Activated CD4-positive, CD25-positive, alpha-beta regulatory T cell treated with anti-CD3 and anti-CD28 coated beads, Interleukin-2, amount 50 U/mL, for 24 hours (primary cell): ENCODE results near the gene ATP5MC2.
"Not testable (repeated sequence)": the region's sequence is repeated elsewhere in the genome, so short reads cannot be mapped to it uniquely, and the experiment has no call there.

ENCODE experiments used
- ATAC-seq, 2 donors: fragments of 150-1000 bp; cut with Tn5 transposase; one replicate each; pipeline ENCODE4 v1.10.0; 2021; ENCODE audit warnings: mild to moderate bottlenecking in 1 of 2, moderate library complexity in 1 of 2

ATP5MC2 gene

GRCh38 chr12:53675701-53676607, at the start of gene ATP5MC2:
ATP5MC2 (minus strand) TSS chr12:53676083; CDS start chr12:53672614, 3,469 bp downstream.
- peak; percentile 92 to 94 for ATAC-seq

GRCh38 chr12:53722450-53723041, 46.7 kb upstream of the ATP5MC2 start:
- no peak for ATAC-seq

DNA sequence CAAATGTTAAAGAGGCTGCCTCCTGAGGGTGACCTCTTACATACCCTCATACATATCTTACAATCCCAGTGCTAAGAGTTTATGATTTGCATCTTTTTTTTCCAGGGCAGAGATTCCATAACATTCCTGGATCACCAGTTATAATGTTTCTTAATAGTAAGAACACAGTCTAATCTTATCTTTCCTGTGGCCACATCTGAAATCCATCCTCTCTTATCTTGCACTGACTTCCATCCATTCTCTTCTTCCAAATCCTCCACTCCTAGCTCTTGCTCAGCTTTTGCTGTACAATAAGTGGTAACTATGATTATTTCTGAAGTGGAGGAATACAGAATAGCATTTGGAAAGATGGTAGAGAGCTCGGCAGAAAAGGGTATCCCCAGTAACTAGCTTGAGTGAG, 45.1 kb upstream of the ATP5MC2 start:
- ATAC-seq, result no peak

GRCh38 chr12:53719649-53720048, 43.8 kb upstream of the ATP5MC2 start:
- no peak for ATAC-seq

GRCh38 chr12:53718567-53718966, 42.7 kb upstream of the ATP5MC2 start:
- ATAC-seq, result not testable (repeated sequence)

GRCh38 chr12:53717319-53717718, 41.4 kb upstream of the ATP5MC2 start:
- no peak for ATAC-seq

- ATAC-seq, result no peak
Measured at GRCh38 chr12:53714004-53714403, 38.1 kb upstream of the ATP5MC2 start.

- no peak for ATAC-seq
Measured at GRCh38 chr12:53713516-53713915, 37.6 kb upstream of the ATP5MC2 start.

- ATAC-seq, result no peak
Measured at GRCh38 chr12:53712059-53712643, 36.3 kb upstream of the ATP5MC2 start.

DNA sequence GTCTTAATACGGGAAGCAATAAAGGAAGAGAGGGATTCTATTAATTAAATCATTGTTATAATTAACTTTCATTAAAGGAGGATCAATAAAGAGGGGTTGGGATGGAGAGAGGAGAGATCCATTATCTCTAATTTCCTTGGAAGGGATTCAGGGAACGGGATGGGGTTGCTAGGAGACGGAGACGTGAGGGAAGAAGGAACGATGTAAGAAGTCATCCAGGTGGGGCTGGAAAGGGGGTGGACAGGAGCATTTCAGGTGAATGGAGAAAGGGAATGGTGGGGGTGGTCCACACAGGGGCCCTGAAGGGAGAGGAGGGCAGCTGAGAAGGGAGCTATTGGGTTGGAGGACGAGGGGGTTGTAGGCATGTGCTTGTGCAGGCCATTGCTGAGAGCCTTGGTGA, 34.2 kb upstream of the ATP5MC2 start:
- ATAC-seq, result no peak

DNA sequence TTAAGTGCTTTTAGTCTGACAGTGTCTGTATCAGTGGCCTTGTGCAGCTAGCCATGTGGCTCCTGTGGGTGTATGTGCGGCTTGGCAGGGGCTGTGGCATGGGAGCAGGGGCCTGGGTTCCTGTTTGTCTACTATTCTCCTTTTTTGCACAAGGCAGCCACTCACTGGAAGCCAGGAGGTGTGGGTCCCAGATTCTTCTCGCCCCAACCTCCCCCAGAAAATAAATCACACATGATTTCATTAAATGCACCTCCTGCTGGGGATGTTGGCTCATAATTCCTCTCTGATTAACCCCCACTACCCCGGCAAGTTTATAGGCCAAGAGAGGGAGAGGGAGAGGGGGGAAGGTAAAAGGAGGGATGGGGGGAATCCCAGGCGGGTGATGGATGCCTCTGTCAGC, 33.8 kb upstream of the ATP5MC2 start:
- no peak for ATAC-seq

GRCh38 chr12:53706080-53706479, 30.2 kb upstream of the ATP5MC2 start:
- ATAC-seq, result no peak

DNA sequence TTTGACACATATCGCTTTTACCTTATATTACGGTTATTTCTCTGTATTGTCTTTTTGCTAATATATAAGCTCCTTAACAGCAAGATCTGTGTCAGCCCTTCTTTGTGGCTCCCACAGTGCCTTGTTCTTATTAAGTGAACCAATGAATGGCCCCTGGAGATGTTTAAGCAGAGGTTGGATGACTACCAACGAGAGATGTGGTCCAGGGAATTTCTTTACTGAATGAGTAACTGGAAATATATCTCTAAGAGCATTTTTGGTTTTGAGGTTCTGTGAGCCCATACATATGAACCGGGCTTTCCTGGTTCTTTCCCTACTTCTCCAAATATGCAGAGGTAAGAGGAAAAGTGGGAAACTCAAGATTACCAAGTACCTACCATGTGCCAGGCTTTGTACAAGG, 27.9 kb upstream of the ATP5MC2 start:
- no peak for ATAC-seq

GRCh38 chr12:53701518-53702264, 25.8 kb upstream of the ATP5MC2 start:
- ATAC-seq, result peak; percentile 79 to 87

DNA sequence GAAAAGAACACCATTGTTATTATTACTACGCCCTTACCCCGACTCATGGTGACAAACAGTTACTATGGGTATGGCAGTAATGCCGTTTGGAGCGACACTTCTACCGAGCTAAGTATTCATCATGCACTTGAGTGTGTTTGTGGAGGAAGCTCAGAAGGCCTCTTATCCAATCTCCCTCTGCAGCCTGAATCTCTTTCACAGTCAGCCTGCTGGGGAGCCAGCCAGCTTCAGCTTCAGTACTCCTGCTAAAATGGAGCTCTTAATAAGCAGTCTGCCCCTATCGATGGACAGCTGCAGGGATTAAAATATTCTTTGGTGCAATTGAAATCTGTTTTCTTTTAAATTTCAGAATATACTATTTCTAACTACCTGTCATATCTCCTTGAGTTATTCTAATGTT, 24.7 kb upstream of the ATP5MC2 start:
- no peak for ATAC-seq

DNA sequence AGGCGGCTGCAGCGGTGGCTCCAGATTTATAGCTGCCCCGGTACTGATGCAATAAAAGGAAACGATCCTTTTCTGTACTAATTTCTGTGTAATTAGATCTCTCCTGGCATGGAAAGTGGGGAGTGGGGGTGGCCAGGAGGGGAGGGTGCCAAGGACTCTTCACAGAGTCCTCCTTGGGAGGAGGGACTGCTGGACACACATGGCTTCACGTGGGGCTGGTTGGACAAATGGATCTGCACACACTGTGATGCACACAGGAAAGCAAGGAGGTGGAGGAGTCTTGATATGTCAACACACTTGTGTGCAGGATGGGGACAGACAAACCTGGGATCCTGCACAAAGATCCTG, 23.8 kb upstream of the ATP5MC2 start:
- ATAC-seq, result no peak

DNA sequence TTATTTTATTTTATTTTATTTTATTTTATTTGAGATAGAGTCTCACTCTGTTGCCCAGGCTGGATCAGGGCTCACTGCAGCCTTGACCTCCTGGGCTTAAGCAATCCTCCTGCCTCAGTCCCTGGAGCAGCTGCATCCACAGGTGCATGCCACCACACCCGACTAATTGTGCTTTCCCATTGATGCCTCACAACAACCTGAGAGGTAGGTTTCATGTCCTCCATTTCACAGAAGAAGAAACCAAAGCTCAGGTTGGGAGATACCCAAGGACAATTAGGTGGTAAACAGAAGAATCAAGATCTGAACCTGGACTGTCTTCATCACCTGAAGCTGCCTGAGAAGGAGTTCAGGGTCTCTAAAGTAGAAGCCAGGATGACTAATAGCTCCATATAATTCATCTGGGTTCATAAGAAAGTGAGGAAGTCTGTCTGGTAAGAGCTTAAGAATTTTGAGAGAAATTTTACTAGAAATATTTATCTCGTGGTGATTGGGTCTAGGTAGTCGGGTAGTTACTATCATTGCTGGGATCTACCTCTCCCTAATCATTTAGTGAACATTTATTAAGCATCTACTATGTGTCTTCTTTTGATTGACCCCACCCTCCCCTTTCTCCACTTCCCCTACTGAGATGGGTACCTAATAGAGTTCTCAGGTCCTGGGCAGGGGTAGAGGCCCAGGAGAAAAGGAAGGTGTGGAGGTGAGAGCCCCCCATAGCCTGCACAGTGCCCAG, 23.2 kb upstream of the ATP5MC2 start:
- ATAC-seq, result no peak

- no peak for ATAC-seq
Measured at GRCh38 chr12:53696655-53697331, 20.9 kb upstream of the ATP5MC2 start.

GRCh38 chr12:53696285-53696654, 20.4 kb upstream of the ATP5MC2 start:
- no peak for ATAC-seq

DNA sequence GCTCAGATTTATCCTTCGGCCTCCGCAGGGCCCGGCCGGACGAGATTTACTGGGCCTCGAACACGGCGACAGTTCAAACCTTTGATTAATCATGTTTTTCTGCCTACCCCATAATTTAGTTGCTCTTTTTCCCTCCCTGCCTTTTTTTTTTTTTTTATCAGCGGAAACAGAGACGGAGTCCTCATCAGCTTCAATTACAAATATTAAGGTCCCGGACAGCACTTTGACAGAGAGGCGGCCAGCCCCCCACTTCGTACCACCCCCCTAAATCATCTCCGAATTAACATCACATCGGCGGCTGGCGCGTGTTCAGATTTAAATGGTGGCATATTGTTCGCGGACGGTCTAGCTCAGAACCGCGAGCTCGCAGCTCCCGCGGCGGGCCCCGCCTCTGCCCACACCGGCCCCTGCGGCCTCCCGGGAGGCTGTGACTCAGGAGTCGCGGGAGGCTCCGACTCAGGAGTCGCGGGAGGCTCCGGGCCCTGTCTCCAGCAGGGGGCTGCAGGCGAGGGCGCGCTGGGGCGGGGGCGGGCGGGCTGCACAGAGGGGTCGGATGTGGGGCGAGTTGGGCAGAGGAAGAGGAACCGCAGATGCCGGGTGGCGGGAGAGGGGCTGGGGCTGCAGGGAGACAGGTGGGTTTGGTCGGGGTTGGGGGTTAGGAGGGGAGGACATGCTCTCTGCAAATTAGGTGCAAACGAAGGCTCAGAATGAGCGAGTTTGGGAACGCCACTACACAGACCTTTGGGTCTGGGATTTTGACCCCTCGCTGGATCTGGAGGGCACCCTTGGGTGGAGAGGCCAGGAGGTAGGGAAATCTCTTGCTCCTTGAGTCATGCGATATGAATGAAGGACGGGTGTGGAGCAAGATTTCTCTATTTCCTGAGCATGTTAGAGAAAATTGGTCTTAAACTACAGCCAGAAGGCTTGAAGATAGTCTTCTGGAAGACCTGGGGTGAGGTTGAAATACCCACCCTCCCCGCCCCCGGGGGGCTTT, 19.6 kb upstream of the ATP5MC2 start:
- peak; percentile 86 to 87 for ATAC-seq

- no peak for ATAC-seq
Measured at GRCh38 chr12:53694756-53695151, 18.9 kb upstream of the ATP5MC2 start.
